ENCODE results near the gene ATAT1. TPM values are rescaled to one million over a fixed set of nuclear protein-coding genes. Genes with fewer than 3 reads are reported as not detected.
A peak's percentile ranks its signal among the peaks of the same experiment; 100 is the strongest.

Gene ATAT1
- total and polyA plus RNA-seq, 2 of the 13 experiments (the other 11 are each of a cell fraction or from before 2014, with no cell fraction given): 9.2 to 23.6 TPM

- TF ChIP-seq, protein P1, sequence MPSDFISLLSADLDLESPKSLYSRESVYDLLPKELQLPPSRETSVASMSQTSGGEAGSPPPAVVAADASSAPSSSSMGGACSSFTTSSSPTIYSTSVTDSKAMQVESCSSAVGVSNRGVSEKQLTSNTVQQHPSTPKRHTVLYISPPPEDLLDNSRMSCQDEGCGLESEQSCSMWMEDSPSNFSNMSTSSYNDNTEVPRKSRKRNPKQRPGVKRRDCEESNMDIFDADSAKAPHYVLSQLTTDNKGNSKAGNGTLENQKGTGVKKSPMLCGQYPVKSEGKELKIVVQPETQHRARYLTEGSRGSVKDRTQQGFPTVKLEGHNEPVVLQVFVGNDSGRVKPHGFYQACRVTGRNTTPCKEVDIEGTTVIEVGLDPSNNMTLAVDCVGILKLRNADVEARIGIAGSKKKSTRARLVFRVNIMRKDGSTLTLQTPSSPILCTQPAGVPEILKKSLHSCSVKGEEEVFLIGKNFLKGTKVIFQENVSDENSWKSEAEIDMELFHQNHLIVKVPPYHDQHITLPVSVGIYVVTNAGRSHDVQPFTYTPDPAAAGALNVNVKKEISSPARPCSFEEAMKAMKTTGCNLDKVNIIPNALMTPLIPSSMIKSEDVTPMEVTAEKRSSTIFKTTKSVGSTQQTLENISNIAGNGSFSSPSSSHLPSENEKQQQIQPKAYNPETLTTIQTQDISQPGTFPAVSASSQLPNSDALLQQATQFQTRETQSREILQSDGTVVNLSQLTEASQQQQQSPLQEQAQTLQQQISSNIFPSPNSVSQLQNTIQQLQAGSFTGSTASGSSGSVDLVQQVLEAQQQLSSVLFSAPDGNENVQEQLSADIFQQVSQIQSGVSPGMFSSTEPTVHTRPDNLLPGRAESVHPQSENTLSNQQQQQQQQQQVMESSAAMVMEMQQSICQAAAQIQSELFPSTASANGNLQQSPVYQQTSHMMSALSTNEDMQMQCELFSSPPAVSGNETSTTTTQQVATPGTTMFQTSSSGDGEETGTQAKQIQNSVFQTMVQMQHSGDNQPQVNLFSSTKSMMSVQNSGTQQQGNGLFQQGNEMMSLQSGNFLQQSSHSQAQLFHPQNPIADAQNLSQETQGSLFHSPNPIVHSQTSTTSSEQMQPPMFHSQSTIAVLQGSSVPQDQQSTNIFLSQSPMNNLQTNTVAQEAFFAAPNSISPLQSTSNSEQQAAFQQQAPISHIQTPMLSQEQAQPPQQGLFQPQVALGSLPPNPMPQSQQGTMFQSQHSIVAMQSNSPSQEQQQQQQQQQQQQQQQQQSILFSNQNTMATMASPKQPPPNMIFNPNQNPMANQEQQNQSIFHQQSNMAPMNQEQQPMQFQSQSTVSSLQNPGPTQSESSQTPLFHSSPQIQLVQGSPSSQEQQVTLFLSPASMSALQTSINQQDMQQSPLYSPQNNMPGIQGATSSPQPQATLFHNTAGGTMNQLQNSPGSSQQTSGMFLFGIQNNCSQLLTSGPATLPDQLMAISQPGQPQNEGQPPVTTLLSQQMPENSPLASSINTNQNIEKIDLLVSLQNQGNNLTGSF (CRISPR knock-in tag; IDR thresholded peaks at IDR 0.05): 0 out of 2 replicates have a peak, but pooled peaks have one; percentile 62
- TF ChIP-seq MLXIP (CRISPR knock-in tag; IDR thresholded peaks at IDR 0.05; ENCODE audit: borderline replicate concordance) (no peak), ZNF20 (CRISPR knock-in tag; IDR thresholded peaks at IDR 0.05) (no peak), ZNF292 (CRISPR knock-in tag; IDR thresholded peaks at IDR 0.05; ENCODE audit: borderline replicate concordance, low read depth) (no peak), ZNF816 (CRISPR knock-in tag; IDR thresholded peaks at IDR 0.05; ENCODE audit: borderline replicate concordance) (peak; percentile 81; the same call in 1 of the 2 replicates), JUND (CRISPR knock-in tag; IDR thresholded peaks at IDR 0.05) (0 out of 2 replicates have a peak, but pooled peaks have one; percentile 14), NONO (IDR thresholded peaks at IDR 0.05) (no peak), NONO (CRISPR knock-in tag; conservative IDR thresholded peaks at IDR 0.05) (peak; percentile 93), FOXJ3 (CRISPR knock-in tag; IDR thresholded peaks at IDR 0.05; ENCODE audit: borderline replicate concordance) (no peak)
- TF ChIP-seq, protein P2, sequence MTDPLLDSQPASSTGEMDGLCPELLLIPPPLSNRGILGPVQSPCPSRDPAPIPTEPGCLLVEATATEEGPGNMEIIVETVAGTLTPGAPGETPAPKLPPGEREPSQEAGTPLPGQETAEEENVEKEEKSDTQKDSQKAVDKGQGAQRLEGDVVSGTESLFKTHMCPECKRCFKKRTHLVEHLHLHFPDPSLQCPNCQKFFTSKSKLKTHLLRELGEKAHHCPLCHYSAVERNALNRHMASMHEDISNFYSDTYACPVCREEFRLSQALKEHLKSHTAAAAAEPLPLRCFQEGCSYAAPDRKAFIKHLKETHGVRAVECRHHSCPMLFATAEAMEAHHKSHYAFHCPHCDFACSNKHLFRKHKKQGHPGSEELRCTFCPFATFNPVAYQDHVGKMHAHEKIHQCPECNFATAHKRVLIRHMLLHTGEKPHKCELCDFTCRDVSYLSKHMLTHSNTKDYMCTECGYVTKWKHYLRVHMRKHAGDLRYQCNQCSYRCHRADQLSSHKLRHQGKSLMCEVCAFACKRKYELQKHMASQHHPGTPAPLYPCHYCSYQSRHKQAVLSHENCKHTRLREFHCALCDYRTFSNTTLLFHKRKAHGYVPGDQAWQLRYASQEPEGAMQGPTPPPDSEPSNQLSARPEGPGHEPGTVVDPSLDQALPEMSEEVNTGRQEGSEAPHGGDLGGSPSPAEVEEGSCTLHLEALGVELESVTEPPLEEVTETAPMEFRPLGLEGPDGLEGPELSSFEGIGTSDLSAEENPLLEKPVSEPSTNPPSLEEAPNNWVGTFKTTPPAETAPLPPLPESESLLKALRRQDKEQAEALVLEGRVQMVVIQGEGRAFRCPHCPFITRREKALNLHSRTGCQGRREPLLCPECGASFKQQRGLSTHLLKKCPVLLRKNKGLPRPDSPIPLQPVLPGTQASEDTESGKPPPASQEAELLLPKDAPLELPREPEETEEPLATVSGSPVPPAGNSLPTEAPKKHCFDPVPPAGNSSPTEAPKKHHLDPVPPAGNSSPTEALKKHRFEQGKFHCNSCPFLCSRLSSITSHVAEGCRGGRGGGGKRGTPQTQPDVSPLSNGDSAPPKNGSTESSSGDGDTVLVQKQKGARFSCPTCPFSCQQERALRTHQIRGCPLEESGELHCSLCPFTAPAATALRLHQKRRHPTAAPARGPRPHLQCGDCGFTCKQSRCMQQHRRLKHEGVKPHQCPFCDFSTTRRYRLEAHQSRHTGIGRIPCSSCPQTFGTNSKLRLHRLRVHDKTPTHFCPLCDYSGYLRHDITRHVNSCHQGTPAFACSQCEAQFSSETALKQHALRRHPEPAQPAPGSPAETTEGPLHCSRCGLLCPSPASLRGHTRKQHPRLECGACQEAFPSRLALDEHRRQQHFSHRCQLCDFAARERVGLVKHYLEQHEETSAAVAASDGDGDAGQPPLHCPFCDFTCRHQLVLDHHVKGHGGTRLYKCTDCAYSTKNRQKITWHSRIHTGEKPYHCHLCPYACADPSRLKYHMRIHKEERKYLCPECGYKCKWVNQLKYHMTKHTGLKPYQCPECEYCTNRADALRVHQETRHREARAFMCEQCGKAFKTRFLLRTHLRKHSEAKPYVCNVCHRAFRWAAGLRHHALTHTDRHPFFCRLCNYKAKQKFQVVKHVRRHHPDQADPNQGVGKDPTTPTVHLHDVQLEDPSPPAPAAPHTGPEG (CRISPR knock-in tag; IDR thresholded peaks at IDR 0.05): no peak; the same call in 1 of the 2 replicates
- TF ChIP-seq, protein P3, sequence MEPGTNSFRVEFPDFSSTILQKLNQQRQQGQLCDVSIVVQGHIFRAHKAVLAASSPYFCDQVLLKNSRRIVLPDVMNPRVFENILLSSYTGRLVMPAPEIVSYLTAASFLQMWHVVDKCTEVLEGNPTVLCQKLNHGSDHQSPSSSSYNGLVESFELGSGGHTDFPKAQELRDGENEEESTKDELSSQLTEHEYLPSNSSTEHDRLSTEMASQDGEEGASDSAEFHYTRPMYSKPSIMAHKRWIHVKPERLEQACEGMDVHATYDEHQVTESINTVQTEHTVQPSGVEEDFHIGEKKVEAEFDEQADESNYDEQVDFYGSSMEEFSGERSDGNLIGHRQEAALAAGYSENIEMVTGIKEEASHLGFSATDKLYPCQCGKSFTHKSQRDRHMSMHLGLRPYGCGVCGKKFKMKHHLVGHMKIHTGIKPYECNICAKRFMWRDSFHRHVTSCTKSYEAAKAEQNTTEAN (CRISPR knock-in tag; conservative IDR thresholded peaks at IDR 0.05): peak; percentile 54; the same call in 1 of the 2 replicates
These were observed at the start of gene ATAT1 (continued) for GRCh38 chr6:30626484-30627366.
